GM12873 (cell line): Measurements from ENCODE around the gene ZNF214.

ENCODE experiments used
- CTCF ChIP-seq: IDR thresholded peaks from 2 replicates; pipeline ENCODE4 v1.5.1; 2012; ENCODE audit warnings: low read depth, mild to moderate bottlenecking, moderate library complexity, low read length, control low read depth; ENCODE audit not compliant: insufficient read depth; ENCODE audit errors: missing control alignments

The ZNF214 gene

GRCh38 chr11:7016011-7016410 is 4.1 kb downstream of the ZNF214 start:
- no peak for TF ChIP-seq CTCF

GRCh38 chr11:7014118-7014517 is 6.0 kb downstream of the ZNF214 start:
- TF ChIP-seq CTCF: no peak

- no peak for TF ChIP-seq CTCF
Observed at GRCh38 chr11:7004482-7004881, 15.7 kb downstream of the ZNF214 start.

- TF ChIP-seq CTCF: no peak
Observed at GRCh38 chr11:6995703-6996102, 24.4 kb downstream of the ZNF214 start.

- no peak for TF ChIP-seq CTCF
Observed at GRCh38 chr11:6992457-6993417, 27.4 kb downstream of the ZNF214 start.

GRCh38 chr11:6992026-6992425 is 28.1 kb downstream of the ZNF214 start:
- no peak for TF ChIP-seq CTCF

- no peak for TF ChIP-seq CTCF
Observed at GRCh38 chr11:6991227-6991626, 28.9 kb downstream of the ZNF214 start.
